NB4 (cell line): Measurements from ENCODE around the gene SLC12A6.

Experiments
- CTCF ChIP-seq: IDR thresholded peaks from one replicate; pipeline ENCODE4 v1.5.1; 2012; ENCODE audit warnings: low read depth, low read length
- POLR2A ChIP-seq: IDR thresholded peaks from 2 replicates; pipeline ENCODE4 v1.6.1; 2011; ENCODE audit warnings: mild to moderate bottlenecking; ENCODE audit not compliant: insufficient read length; ENCODE audit errors: extremely low read depth

- TF ChIP-seq CTCF (no peak), POLR2A (no peak)
Measured at GRCh38 chr15:34332553-34333120, 4.9 kb downstream of the SLC12A6 start.
